Adrenal gland (tissue), 5 donors: ENCODE measurements around the gene AP1AR.

ENCODE experiments used
- POLR2A ChIP-seq, 2 donors: fragments of 450-650 bp; IDR thresholded peaks; one replicate each; pipeline ENCODE4 v1.6.1; 2017; ENCODE audit warnings: antibody characterized with exemption in 2 of 2, mild to moderate bottlenecking in 2 of 2, moderate library complexity in 1 of 2
- TF ChIP-seq, protein P1 (sequence below), 6 experiments: fragments of 450-650 bp in 4 of 6; fragments of 200-600 bp in 2 of 6; sonication (generic) in 1 of 6; IDR thresholded peaks; 1 replicate in 5 of 6; 2 replicates in 1 of 6; pipeline versions ENCODE4 v1.5.1 to v1.8.0; 2016 to 2021; ENCODE audit warnings: antibody characterized with exemption in 6 of 6, mild to moderate bottlenecking in 2 of 6, moderate library complexity in 1 of 6
- donor health status: DM: no; HTN: no; CAD: no.

DNA sequence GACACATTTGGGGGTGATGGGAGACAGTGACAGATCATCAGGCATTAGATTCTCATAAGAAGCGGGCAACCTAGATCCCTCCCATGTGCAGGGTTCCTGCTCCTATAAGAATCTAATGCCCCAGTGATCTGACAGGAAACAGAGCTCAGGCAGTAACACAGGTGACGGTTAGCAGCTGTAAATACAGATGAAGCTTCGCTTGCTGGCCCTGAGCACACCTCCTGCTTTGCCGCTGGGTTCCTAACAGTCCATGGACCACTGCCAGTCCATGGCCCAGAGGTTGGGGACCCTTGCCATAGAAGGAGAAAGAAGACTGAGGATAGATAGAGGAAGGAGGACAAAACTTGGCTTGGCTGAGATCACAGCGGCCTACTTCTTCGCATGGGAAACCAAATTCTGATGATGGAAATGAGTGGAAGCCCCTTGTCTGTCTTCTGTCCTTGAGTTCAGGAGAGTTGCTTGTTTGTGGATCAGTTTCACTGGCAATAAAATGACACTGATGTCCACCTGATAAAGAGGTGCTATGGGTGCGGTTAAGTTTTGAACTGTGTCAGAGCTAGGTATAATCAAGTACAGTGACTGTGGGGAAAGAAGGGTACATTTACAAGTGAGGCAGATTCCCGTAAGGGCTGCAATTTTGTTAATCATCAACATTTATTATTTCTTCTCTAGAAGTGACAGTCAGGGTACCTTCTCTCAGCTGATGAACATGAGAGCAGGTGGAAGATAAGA lies 55.8 kb downstream of the AP1AR start:
- TF ChIP-seq, protein P1, sequence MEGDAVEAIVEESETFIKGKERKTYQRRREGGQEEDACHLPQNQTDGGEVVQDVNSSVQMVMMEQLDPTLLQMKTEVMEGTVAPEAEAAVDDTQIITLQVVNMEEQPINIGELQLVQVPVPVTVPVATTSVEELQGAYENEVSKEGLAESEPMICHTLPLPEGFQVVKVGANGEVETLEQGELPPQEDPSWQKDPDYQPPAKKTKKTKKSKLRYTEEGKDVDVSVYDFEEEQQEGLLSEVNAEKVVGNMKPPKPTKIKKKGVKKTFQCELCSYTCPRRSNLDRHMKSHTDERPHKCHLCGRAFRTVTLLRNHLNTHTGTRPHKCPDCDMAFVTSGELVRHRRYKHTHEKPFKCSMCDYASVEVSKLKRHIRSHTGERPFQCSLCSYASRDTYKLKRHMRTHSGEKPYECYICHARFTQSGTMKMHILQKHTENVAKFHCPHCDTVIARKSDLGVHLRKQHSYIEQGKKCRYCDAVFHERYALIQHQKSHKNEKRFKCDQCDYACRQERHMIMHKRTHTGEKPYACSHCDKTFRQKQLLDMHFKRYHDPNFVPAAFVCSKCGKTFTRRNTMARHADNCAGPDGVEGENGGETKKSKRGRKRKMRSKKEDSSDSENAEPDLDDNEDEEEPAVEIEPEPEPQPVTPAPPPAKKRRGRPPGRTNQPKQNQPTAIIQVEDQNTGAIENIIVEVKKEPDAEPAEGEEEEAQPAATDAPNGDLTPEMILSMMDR (IDR thresholded peaks at IDR 0.05), result no peak
- no peak for TF ChIP-seq POLR2A (IDR thresholded peaks at IDR 0.05)
